GM19193 (cell line): ENCODE results near the gene MRGPRX1.

Experiments used
- POLR2A ChIP-seq: IDR thresholded peaks from 4 replicates; pipeline ENCODE4 v1.6.1; 2011; ENCODE audit not compliant: insufficient read depth, insufficient read length; ENCODE audit errors: extremely low read depth

Gene MRGPRX1

DNA sequence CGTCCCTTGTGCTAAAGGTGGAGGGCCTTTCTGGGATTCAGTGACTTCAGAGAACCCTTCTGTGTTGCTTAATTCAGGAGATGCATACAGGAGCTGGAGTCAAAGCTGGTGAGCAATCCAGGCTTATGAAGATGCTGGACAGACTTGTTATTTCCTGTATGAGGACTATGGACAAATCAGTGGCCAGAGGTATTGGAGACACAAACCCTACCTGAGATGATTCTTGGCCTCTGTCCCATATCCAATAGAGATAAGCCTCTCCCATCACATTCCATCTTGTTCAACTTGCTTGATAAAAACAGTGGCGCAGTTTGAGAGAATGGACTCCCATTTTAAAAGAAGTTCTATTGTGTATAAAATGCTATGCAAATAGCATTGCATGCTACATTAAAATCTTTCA is at the start of gene MRGPRX1:
MRGPRX1 (minus strand) TSS at position 101 of the 400 bp plus-strand sequence. CDS start 4,630 bp downstream, outside the sequence.
- no peak for TF ChIP-seq POLR2A

DNA sequence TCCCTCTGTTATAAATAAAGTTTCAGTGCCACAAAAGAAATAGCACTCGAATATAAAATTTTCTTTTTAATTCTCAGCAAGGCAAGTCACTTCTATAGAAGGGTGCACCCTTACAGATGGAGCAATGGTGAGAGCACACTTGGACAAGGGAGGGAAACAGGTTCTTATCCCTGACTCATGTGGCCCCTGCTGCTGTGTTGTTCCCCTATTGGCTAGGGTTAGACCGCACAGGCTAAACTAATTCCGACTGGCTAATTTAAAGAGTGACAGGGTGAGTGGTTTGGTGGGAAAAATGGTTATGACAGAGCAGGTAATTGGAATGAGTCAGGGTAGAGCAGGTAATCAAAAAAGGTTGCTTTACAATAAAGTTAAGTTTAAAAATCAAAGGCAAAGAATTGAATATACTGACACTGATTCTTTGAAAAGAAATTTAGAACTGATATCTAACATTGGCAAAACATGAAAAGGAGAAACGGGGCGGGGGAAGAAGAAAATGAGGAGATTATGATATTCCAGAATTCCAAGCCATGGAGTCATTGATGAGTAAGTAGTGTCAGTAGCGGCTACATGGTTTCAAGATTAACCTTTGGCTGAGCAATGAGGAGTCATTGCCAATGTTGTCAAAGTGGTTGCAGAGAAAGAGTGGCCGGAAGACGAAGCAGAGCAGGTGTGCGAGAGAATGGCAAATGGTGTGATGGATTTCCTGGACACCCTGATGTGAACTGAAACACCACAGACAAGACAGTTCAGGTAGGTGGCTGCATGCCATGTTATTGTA is 48.4 kb upstream of the MRGPRX1 start:
- TF ChIP-seq POLR2A: no peak

DNA sequence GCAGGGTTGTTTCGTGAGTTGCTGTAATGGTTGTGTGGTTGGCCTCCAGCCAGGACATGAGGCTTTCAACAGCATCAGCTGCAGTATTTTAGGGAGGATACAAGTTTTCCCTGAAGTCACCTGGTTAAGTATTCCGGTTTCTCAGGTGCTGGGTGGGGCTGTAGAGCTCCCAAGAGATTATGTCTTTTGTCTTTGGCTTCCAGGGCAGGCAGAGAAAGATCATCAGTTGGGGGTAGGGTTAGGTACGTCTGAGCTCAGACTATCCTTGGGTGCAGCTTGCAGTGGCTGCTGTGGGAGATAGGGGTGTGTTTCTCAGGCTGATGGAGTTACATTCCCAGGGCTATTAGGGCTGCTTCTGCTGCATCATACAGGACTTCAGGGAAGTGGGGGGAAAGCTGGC is 47.5 kb upstream of the MRGPRX1 start:
- TF ChIP-seq POLR2A: no peak

DNA sequence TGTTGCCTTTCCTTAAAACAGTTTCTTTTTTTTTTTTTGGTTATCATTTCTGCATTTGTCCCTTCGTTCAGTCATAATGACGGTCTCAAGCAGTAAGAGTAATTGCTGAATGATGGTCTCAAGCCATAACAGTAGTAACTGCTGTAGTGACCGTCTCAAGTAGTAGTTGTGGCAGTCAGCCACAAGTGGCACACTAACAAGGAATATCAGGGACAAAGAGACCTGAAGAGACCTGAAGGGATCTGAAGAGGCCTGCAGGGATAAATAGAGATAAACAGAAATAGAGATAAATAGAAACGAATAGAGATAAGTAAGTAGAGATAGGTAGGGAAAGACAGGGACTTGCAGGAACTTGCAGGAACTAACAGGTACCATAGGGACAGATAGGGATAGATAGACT is 42.7 kb upstream of the MRGPRX1 start:
- TF ChIP-seq POLR2A: no peak

DNA sequence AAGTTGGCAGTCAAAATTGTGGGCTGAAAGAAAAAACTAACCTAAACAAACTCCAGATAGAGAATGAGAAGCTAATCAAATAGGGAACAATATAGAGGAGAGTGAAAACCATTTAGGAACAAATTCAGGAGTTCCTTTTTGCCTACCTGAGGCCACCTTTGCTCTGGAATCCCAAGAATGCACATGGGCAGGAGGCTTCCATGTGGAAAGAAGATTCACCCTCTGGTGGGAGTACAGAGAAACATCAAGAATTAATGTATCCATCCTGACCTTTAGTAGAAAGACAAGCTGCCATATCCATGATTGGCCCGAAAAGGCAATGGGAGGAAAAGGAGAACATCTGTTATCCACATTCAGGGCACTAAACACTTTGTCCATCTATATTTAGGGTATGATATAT is 35.0 kb upstream of the MRGPRX1 start:
- TF ChIP-seq POLR2A: no peak

DNA sequence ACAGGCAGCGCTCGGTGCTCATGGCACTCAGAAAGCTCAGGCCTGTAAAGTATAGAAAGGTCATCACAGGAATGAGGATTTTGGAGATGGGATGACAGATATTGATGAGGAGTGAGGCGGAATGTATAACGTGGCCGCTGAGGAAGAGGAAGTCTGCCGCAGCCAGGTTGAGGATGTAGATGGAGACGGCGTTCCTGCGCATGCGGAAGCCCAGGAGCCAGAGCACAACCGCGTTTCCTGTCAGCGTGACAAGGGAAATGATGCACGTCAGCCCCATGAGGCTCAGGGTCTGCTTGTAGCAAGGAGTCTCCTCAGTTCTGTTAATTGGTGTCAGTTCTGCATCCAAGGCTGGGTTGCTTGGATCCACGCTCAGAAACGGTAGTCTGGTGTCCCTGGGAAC is 33.1 kb upstream of the MRGPRX1 start:
- no peak for TF ChIP-seq POLR2A

DNA sequence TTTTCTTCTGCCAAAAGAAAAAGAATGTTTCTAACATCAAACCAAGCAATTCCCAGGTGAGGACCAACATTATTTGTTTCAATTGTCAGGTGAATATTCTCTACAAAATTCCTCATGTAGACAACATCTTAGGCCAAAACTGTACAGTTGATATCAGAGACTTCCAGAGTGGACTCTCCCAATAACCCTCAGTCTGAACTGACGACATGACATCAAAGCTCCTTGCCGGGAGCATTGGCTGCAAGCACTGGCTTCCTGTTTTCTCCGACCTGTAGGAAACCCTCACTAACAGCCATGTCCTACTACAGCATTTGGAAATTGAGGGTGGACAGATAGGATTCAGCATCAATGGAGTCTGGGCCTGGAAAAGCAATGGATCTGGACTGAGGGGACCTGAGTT is 30.5 kb upstream of the MRGPRX1 start:
- TF ChIP-seq POLR2A: no peak

DNA sequence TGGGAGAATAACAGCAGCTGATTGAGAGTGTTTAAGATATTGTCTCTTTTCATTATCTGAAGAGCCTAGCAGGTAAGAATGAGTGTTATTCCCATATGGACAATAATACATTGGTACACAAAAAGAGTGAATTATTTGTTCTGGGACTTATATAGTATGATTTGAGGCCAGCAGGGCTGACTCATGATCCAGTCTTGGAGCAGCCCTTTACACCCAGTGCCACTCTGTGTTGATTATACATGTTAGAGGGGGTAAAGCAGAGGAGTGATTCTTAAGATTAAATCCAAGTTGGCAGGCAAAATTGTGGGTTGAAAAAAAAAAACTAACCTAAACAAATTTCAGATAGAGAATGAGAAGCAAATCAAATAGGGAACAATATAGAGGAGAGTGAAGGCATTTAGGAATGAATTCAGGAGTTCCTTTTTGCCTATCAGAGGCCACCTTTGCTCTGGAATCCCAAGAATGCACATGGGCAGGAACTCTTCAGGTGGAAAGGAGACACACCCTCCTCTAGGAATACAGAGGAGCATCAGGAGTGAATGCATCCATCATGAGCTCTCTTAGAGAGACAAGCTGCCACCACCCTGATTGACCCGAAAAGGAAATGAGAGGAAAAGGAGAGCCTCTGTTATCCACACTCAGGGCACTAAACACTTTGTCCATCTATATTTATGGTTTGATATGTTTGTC is 19.2 kb upstream of the MRGPRX1 start:
- TF ChIP-seq POLR2A: no peak

DNA sequence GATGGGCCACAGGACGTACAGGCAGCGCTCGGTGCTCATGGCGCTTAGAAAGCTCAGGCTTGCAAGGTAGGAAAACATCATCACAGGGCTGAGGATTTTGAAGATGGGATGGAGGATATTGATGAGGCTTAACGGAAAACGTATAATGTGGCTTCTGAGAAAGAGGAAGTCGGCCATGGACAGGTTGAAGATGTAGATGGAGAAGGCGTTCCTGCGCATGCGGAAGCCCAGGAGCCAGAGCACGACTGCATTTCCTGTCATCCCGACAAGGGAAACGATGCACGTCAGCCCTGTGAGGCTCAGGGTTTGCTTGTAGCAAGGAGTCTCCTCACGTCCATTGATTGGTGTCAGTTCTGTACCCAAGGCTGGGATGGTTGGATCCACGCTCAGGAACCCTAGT is 17.4 kb upstream of the MRGPRX1 start:
- no peak for TF ChIP-seq POLR2A

DNA sequence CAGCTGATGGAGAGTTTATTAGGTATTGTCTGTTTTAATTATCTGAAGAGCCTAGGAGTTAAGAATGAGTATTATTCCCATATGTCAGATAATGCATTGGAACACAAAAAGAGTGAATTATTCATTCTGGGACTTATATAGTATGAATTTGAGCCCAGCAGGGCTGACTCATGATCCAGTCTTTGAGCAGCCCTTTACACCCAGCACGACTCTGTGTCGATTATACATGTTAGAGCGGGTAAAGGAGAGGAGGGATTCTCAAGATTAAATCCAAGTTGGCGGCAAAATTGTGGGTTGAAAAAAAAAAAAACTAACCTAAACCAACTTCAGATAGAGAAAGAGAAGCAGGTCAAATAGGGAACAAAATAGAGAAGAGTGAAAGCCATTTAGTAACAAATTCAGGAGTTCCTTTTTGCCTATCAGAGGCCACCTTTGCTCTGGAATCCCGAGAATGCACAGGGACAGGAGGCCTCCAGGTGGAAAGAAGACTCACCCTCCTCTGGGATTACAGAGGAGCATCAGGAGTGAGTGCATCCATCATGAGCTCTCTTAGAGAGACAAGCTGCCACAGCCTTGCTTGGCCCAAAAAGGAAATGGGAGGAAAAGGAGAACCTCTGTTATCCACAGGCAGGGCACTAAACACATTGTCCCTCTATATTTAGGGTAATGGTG is 3.1 kb downstream of the MRGPRX1 start:
- no peak for TF ChIP-seq POLR2A

DNA sequence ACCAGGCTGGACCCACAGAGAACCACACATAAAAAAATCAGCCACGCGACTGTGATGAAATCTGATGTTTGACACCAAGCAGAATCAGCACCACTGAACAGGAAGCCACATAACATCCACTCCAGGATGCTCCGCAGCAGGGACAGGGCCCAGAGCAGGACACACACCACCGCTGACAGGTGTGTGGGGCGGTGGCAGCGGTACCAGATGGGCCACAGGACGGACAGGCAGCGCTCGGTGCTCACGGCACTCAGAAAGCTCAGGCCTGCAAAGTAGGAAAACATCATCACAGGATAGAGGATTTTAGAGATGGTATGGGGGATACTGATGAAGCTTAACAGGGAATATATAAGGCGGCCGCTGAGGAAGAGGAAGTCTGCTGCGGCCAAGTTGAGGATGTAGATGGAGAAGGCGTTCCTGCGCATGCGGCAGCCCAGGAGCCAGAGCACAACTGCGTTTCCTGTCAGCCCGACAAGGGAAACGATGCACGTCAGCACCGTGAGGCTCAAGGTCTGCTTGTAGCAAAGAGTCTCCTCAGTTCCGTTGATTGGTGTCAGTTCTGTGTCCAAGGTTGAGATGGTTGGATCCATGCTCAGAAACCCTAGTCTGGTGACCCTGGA is 4.9 kb downstream of the MRGPRX1 start:
- TF ChIP-seq POLR2A: no peak

DNA sequence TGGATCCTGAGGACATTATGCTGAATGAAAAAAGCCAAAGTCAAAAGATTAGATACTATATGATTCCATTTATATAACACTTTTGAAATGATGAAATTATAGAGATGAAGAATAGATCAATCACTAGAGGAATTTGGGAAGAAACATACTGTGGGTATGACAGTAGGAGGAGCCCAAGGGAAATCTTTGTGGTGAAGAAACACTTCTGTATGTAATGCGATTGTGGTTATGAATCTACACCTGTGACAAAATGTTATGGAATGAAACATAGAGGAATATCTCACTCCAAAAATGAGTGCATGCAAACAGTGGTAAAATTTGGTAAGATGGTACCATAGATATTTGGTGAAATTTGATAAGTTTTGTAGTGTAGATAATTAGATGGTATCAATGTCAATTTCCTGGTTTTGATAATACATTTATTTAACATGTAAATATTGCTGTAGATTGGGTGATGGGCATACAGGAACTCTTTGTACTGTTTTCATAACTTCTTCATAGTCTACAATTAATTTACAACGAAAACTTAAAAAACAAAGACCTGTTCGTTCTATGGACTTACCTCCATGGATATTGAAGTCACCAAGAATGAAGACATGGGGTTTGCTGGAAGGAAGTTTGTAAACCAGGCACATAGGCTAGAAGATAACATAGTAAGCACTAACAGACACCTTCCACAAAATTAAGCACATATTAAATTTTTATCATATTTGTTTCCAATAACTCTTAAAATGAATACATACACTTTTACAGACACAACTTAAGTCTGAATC is 11.5 kb downstream of the MRGPRX1 start:
- TF ChIP-seq POLR2A: no peak

DNA sequence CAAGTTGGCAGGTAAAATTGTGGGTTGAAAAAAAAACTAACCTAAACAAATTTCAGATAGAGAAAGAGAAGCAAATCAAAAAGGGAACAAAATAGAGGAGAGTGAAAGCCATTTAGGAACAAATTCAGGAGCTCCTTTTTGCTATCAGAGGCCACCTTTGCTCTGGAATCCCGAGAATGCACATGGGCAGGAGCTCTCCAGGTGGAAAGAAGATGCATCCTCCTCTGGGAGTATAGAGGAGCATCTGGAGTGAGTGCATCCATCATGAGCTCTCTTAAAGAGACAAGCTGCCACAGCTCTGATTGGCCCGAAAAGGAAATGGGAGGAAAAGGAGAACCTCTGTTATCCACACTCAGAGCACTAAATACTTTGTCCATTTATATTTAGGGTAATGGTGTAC is 26.3 kb downstream of the MRGPRX1 start:
- TF ChIP-seq POLR2A: no peak

DNA sequence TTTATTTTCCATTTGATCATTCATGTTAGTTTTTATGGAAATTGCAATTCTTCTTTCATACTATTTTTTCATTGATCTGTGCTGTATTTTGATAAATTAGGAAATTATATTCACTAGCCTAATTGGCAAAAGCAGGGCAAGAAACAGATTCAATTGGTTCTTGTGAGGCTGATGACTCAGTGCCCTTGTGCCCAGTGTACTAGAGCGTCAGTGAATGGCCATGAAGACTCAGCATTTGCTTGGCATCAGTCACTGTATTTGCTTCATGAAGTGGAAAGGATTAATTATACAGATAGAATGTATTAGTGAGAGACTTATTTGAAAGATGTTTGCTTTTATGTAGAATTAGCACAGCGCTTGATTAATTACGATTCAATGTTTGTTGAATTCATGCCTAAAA is 31.8 kb downstream of the MRGPRX1 start:
- TF ChIP-seq POLR2A: no peak

DNA sequence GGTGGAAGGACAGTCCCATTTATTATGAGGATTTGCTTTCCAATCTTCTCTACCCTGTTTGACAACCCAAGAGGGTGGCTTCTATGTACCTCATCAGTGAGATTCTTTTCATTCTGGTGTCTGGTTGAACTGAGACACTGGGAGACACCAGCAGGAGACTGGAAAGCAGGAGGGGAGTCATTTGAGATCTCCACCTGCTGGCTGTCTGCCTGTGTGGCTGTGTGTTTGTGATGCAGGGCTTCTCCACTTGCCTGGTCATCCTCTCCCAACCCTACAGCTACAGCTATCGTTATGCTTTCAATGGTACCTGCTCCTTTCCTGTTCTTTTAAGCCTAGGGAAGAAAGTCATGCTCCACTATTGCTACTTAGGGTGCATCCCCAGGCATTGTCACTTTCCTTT is 48.6 kb downstream of the MRGPRX1 start:
- TF ChIP-seq POLR2A: no peak
